Keratinocyte (primary cell): ENCODE data around the gene RPS21. TPM values are rescaled to one million over a fixed set of nuclear protein-coding genes. Genes with fewer than 3 reads are reported as not detected.

Experiments used
- DNase-seq: peaks from one replicate; pipeline ENCODE4 v3.0.0-alpha.2; 2011; ENCODE audit warnings: low read depth, missing footprints, low spot score
- FAIRE-seq: peaks from 2 replicates; lab custom pipeline; 2011; peaks lifted over from hg19 to GRCh38; lab: Jason Lieb, UNC
- H2AFZ ChIP-seq: 2 replicates; pipeline ENCODE4 v1.6.0; 2012; ENCODE audit warnings: low read length, control low read depth, inconsistent platforms; ENCODE audit not compliant: control insufficient read depth
- H3K27ac ChIP-seq: 2 replicates; pipeline ENCODE4 v1.5.1; 2011; ENCODE audit warnings: low read length; ENCODE audit not compliant: control insufficient read depth, insufficient read depth
- H3K27me3 ChIP-seq: 3 replicates; pipeline ENCODE4 v1.6.0; 2011; ENCODE audit warnings: low read length; ENCODE audit not compliant: control insufficient read depth, insufficient read depth; ENCODE audit errors: extremely low read depth
- H3K36me3 ChIP-seq, 2 experiments: 2 replicates in 1 of 2; 3 replicates in 1 of 2; pipeline ENCODE4 v1.5.1; 2011; ENCODE audit warnings: low read length in 2 of 2, mild to moderate bottlenecking in 1 of 2; ENCODE audit not compliant: control insufficient read depth in 2 of 2, insufficient read depth in 2 of 2; ENCODE audit errors: extremely low read depth in 1 of 2
- H3K4me1 ChIP-seq: 3 replicates; pipeline ENCODE4 v1.5.1; 2011; ENCODE audit warnings: low read length; ENCODE audit not compliant: control insufficient read depth, insufficient read depth; ENCODE audit errors: extremely low read depth
- H3K4me2 ChIP-seq: 3 replicates; pipeline ENCODE4 v1.6.0; 2011; ENCODE audit warnings: low read depth, low read length; ENCODE audit not compliant: control insufficient read depth, insufficient read depth; ENCODE audit errors: extremely low read depth
- H3K4me3 ChIP-seq, 3 experiments: fragments of 200-600 bp in 1 of 3; sonication (generic) in 1 of 3; 2 replicates in 2 of 3; 3 replicates in 1 of 3; pipeline ENCODE4 v1.5.1; 2011 to 2016; ENCODE audit warnings: low read length in 3 of 3, mild to moderate bottlenecking in 3 of 3, control low read depth in 2 of 3, inconsistent platforms in 1 of 3, low read depth in 1 of 3, mixed read lengths in 1 of 3, mixed run types in 1 of 3, moderate library complexity in 1 of 3; ENCODE audit not compliant: control insufficient read depth in 2 of 3, insufficient read depth in 2 of 3; ENCODE audit errors: extremely low read depth in 1 of 3
- H3K79me2 ChIP-seq: 2 replicates; pipeline ENCODE4 v1.6.0; 2012; ENCODE audit warnings: low read length; ENCODE audit not compliant: control insufficient read depth, insufficient read depth
- H3K9ac ChIP-seq: 3 replicates; pipeline ENCODE4 v1.6.0; 2011; ENCODE audit warnings: low read length; ENCODE audit not compliant: control insufficient read depth, insufficient read depth; ENCODE audit errors: extremely low read depth
- H3K9me1 ChIP-seq: 3 replicates; pipeline ENCODE4 v1.6.0; 2011; ENCODE audit warnings: low read length; ENCODE audit not compliant: control insufficient read depth, insufficient read depth; ENCODE audit errors: extremely low read depth
- H3K9me3 ChIP-seq: 2 replicates; pipeline ENCODE4 v1.5.1; 2012; ENCODE audit warnings: low read depth, low read length; ENCODE audit not compliant: control insufficient read depth
- H4K20me1 ChIP-seq: 3 replicates; pipeline ENCODE4 v1.6.0; 2011; ENCODE audit warnings: low read length; ENCODE audit not compliant: control insufficient read depth, insufficient read depth; ENCODE audit errors: extremely low read depth
- EZH2 ChIP-seq: IDR thresholded peaks from one replicate; pipeline ENCODE4 v1.6.1; 2012; ENCODE audit warnings: inconsistent platforms, mild to moderate bottlenecking, low read length, moderate library complexity
- dilution Hi-C: fragments of 300-500 bp; cut with MboI; formaldehyde crosslinking; loops from one replicate; pipeline ENCODE4 v1.7.0; 2020; ENCODE audit warnings: low sequenced_read_pairs; ENCODE audit not compliant: extremely low pct_ligation_motif_present
- polyA plus RNA-seq, 5 experiments: library from polyadenylated mRNA; depleted of rRNA in 3 of 5; stranded (reverse) in 3 of 5; stranded (forward) in 1 of 5; unstranded in 1 of 5; fragments of >200 nt; gene quantifications; 1 replicate in 1 of 5; 2 replicates in 3 of 5; 3 replicates in 1 of 5; pipeline versions ENCODE4 v1.2.1 to v1.2.3, GENCODE V29; 2011 to 2012; ENCODE audit warnings: missing spikeins in 2 of 5, low read depth in 1 of 5, low replicate concordance in 1 of 5
- TF ChIP-seq, protein P1 (sequence below), 3 experiments: IDR thresholded peaks in 1 of 3; conservative IDR thresholded peaks in 1 of 3; optimal IDR thresholded peaks in 1 of 3; 2 replicates in 2 of 3; 3 replicates in 1 of 3; pipeline versions ENCODE3 to v1.5.1; 2011; ENCODE audit warnings: low read length in 3 of 3, mild to moderate bottlenecking in 3 of 3, moderate library complexity in 2 of 3, control low read depth in 1 of 3, inconsistent platforms in 1 of 3; ENCODE audit not compliant: insufficient read depth in 2 of 3; ENCODE audit errors: extremely low read depth in 1 of 3

Gene RPS21
- polyA plus RNA-seq, 1 donor (not counting 4 experiments of a cell fraction or from before 2014, with no cell fraction given) = 3,874 TPM

DNA sequence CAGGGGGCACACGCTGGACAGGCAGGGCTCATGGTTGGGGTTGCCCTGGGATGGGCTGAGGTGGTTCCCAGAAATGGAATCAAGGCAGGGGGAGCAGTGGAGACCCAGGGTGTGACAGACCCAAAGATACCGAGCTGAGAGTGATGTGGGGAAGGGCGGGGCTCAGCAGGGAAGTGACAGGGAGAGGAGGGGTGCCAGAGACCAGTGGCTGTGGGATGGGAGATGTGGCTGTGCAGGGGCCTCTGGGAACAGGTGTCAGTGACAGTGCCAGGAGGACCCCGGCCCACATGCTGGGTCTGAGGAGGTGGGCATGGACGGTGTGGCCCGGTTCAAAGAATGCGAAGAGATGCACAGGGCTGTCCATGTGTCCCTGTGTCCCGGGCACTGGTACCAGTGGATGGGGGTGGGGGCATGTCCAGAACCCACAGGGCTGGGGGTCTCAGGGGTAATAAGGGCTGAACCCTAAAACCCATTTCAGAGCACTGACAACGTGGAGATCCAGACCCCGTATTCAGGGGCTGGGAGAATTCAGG lies 19.1 kb downstream of the RPS21 start:
- Histone ChIP-seq H3K4me2 (peak overlapping the region; percentile 89), H3K4me3 (peak overlapping the region; percentile 54 to 68 (median 64)), H3K9ac (peak overlapping the region; percentile 76), H2AFZ (no peak overlapping the region), H3K9me1 (no peaks in the 10 kb centered on the region), H3K9me3 (no peaks in the 10 kb centered on the region), H3K4me1 (peaks cover 12% of the 10 kb centered on the region), H3K36me3 (peaks cover 0 to 1% of the 10 kb centered on the region in 2 experiments), H3K27ac (no peak overlapping the region), H4K20me1 (no peaks in the 10 kb centered on the region), H3K79me2 (peaks cover 7% of the 10 kb centered on the region), H3K27me3 (no peaks in the 10 kb centered on the region)
- TF ChIP-seq, protein P1, sequence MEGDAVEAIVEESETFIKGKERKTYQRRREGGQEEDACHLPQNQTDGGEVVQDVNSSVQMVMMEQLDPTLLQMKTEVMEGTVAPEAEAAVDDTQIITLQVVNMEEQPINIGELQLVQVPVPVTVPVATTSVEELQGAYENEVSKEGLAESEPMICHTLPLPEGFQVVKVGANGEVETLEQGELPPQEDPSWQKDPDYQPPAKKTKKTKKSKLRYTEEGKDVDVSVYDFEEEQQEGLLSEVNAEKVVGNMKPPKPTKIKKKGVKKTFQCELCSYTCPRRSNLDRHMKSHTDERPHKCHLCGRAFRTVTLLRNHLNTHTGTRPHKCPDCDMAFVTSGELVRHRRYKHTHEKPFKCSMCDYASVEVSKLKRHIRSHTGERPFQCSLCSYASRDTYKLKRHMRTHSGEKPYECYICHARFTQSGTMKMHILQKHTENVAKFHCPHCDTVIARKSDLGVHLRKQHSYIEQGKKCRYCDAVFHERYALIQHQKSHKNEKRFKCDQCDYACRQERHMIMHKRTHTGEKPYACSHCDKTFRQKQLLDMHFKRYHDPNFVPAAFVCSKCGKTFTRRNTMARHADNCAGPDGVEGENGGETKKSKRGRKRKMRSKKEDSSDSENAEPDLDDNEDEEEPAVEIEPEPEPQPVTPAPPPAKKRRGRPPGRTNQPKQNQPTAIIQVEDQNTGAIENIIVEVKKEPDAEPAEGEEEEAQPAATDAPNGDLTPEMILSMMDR (optimal IDR thresholded peaks at IDR 0.05 in 1 of 3, IDR thresholded peaks at IDR 0.05 in 1 of 3, conservative IDR thresholded peaks at IDR 0.05 in 1 of 3; ENCODE audit: extremely low read depth in 1 of 3, insufficient read depth in 2 of 3, low read length in 3 of 3) = no peak
- no peak for TF ChIP-seq EZH2
- dilution Hi-C loops = no loop called here
- no peak for DNase-seq
- no peak for FAIRE-seq

DNA sequence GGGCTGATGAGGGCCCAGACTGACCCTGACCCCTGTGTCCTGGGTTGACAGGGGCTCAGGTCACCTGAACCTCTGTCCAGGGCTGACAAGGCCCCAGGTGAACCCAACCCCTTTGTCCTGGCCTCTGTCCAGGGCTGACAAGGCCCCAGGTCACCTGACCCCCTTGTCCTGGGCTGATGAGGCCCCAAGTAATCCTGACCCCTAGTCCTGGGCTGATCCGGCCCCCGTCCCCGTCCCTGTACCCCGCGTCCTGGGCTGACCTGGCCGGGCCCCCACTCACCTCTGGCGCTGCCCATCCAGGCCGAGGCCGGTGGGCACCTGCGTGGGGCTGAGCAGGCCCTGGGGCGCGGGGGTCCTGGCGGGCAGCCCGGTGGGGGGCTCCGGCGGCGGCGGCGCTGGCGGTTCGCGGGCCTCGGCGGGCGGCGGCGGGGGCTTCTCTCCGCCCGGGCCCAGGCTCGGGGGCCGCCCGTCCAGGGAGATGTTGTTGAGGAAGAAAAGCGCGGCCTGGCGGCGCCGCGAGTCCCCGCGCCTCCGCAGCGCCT lies 19.8 kb downstream of the RPS21 start:
- H4K20me1 ChIP-seq = no peaks in the 10 kb centered on the region
- H2AFZ ChIP-seq = no peak overlapping the region
- H3K4me2 ChIP-seq = peak overlapping the region; percentile 89
- DNase-seq (no peak), FAIRE-seq (no peak)
- no peaks in the 10 kb centered on the region for H3K9me3 ChIP-seq
- H3K4me1 ChIP-seq = peaks cover 12% of the 10 kb centered on the region
- H3K79me2 ChIP-seq = peaks cover 7% of the 10 kb centered on the region
- no peak overlapping the region for H3K27ac ChIP-seq
- TF ChIP-seq EZH2 = no peak
- TF ChIP-seq, protein P1 (optimal IDR thresholded peaks at IDR 0.05 in 1 of 3, IDR thresholded peaks at IDR 0.05 in 1 of 3, conservative IDR thresholded peaks at IDR 0.05 in 1 of 3; ENCODE audit: extremely low read depth in 1 of 3, insufficient read depth in 2 of 3, low read length in 3 of 3) = no peak
- H3K9me1 ChIP-seq = no peaks in the 10 kb centered on the region
- H3K9ac ChIP-seq = peak overlapping the region; percentile 76
- peaks cover 0 to 1% of the 10 kb centered on the region in 2 experiments for H3K36me3 ChIP-seq
- dilution Hi-C loops = no loop called here
- H3K4me3 ChIP-seq = peak overlapping the region; percentile 54 to 68 (median 64)
- no peaks in the 10 kb centered on the region for H3K27me3 ChIP-seq
